ENCODE results near the gene SIM2. TPM values are rescaled to one million over a fixed set of nuclear protein-coding genes. Genes with fewer than 3 reads are reported as not detected.

Gene SIM2
- total and polyA plus RNA-seq, 12 donors, result 0.01 to 0.16 (median 0.15) TPM; not detected in 9

- 76 to 78% methylated on average over 13 of the region's 13 CpGs for WGBS, 2 donors
- H3K4me3 ChIP-seq, result no peak overlapping the region
- DNase-seq (no peak), ATAC-seq (no peak)
- TF ChIP-seq CTCF (IDR thresholded peaks at IDR 0.05), result no peak
- no peaks in the 10 kb centered on the region for H3K27me3 ChIP-seq
- no peaks in the 10 kb centered on the region for H3K9me3 ChIP-seq
- H3K4me1 ChIP-seq, result peaks cover 0 to 29% (median 15%) of the 10 kb centered on the region in 9 donors
- peak overlapping the region in 3 of 10 donors; percentile 2 to 34 (median 18) for H3K27ac ChIP-seq
- H3K36me3 ChIP-seq, result no peaks in the 10 kb centered on the region
- intact Hi-C loops (cut with DNase I), result loop anchor here in 1 of 10 donors (2.0 kb wide), 1 partner anchor 52 kb away; no protein-coding TSS in a partner anchor
Observed at GRCh38 chr21:36768496-36768895, 69.6 kb downstream of the SIM2 start.

GRCh38 chr21:36769051-36769839, 70.3 kb downstream of the SIM2 start:
- Histone ChIP-seq H3K27ac (peak overlapping the region in 2 of 10 donors; percentile 2 to 34), H3K36me3 (no peaks in the 10 kb centered on the region), H3K27me3 (no peaks in the 10 kb centered on the region), H3K9me3 (no peaks in the 10 kb centered on the region), H3K4me3 (no peak overlapping the region), H3K4me1 (peaks cover 0 to 31% (median 21%) of the 10 kb centered on the region in 9 donors)
- peak in 6 of 8 donors; percentile 29 to 60 (median 38) for ATAC-seq
- intact Hi-C loops (cut with DNase I), result loop anchor here in 1 of 10 donors (2.0 kb wide), 1 partner anchor 52 kb away; no protein-coding TSS in a partner anchor
- WGBS, 2 donors, result 47 to 60% methylated on average over 8 of the region's 8 CpGs
- TF ChIP-seq CTCF (IDR thresholded peaks at IDR 0.05), result no peak
- no peak for DNase-seq

- no peaks in the 10 kb centered on the region for H3K9me3 ChIP-seq
- no peak overlapping the region for H3K27ac ChIP-seq
- H3K4me3 ChIP-seq, result no peak overlapping the region
- TF ChIP-seq CTCF (IDR thresholded peaks at IDR 0.05), result no peak
- H3K36me3 ChIP-seq, result no peaks in the 10 kb centered on the region
- peaks cover 0 to 33% (median 21%) of the 10 kb centered on the region in 9 donors for H3K4me1 ChIP-seq
- H3K27me3 ChIP-seq, result no peaks in the 10 kb centered on the region
- DNase-seq (peak; percentile 79 to 83), ATAC-seq (peak; percentile 87 to 98 (median 96))
- 24 to 35% methylated on average over 5 of the region's 5 CpGs for WGBS, 2 donors
- intact Hi-C loops (cut with DNase I), result no loop called here
Observed at GRCh38 chr21:36773117-36773516, 74.2 kb downstream of the SIM2 start.

GRCh38 chr21:36773995-36774394, 75.1 kb downstream of the SIM2 start:
- TF ChIP-seq CTCF (IDR thresholded peaks at IDR 0.05), result no peak
- Histone ChIP-seq H3K36me3 (no peaks in the 10 kb centered on the region), H3K27ac (no peak overlapping the region), H3K4me3 (no peak overlapping the region), H3K27me3 (no peaks in the 10 kb centered on the region), H3K4me1 (peaks cover 0 to 25% (median 16%) of the 10 kb centered on the region in 9 donors), H3K9me3 (no peaks in the 10 kb centered on the region)
- DNase-seq (no peak), ATAC-seq (no peak)
- 62% methylated on average over 8 of the region's 8 CpGs for WGBS, 2 donors
- intact Hi-C loops (cut with DNase I), result no loop called here

All from heart right ventricle (tissue), 16 donors.